Measurements from ENCODE around the gene SP110.

The SP110 gene

DNA sequence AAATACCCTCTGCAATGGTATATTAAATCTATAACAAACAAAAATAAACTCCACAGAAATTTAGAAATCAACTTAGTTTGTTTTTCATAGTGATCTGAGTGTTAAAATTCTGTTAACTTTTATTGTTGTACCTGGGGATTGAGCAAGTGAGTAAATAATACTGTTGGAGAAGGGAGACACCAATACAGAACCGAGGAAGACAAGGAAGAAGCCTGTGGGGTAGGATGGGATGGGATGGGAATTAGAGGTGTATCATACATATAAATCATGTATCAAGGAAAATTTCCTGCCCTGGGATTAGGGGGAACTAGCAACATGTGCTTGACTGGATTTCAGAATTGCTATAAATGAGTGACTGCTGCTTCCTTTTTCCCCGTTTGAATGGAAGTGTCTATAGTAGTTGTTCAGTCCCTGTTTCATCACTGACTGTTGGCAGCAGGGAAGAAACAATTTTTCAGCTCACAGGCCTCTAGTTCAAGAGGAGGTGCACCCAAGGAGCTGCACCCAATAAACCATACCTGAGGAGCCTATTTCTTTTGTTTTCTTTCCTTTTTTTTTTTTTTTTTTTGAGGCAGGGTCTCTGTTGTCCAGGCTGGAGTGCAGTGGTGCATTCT is 53.1 kb downstream of the SP110 start:
- no peak for DNase-seq

DNA sequence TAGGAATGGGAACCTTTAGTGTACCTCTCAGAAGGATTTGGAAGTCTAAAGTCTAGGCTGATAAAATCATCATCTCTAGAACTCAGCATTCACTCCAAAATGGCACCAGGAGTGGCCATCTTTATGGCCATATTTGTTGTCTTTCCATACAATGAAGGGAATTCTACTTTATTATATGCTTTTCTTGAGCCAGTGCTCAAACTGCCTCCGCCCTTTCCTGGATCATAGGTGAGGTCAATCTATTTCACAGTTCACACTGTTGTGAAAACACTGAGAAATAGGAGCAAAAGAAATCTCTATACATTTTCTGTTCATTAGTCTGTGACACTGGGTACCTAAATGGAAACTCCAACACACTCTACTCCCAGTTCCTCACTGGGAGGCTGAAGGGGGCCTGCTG is 55.6 kb downstream of the SP110 start:
- DNase-seq: no peak

DNA sequence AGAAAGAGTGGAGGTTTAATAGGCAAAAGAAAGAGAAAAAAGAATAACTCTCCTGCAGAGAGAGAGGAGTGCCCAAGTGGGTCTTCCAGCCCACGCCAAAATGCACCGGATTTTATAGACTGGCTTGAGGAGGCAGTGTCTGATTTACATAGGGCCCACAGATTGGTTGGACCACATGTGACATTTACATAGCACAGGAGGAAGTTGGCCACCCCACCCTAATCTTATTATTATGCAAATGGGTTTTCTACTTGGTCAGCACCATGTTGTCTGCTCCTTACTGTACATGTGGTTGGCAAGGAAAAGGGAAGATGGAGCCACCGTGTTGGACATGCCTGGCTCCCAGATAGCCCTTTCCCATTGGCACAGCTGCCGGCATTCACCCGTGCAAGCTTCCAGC is 56.8 kb downstream of the SP110 start:
- DNase-seq: no peak

DNA sequence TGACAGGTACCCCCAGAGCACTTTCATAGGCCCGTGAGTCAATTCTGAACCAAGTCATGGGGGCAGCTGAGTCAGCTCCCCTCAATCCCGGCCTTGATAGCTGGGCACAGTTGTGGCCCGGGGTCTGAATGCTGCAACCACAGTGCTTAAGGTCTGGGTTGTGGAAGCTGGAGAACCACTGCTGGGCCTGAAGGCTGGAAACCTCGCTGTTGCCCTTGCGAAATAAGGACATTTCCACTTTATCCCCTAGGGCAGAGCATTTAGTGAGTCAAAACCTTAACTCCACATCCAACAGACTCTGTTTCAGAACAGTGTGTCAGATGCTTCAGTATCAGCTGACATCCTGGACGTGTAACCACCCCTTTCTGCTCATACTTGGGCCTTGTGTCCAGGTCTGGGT is 58.6 kb downstream of the SP110 start:
- DNase-seq: peak; percentile 27 to 36

DNA sequence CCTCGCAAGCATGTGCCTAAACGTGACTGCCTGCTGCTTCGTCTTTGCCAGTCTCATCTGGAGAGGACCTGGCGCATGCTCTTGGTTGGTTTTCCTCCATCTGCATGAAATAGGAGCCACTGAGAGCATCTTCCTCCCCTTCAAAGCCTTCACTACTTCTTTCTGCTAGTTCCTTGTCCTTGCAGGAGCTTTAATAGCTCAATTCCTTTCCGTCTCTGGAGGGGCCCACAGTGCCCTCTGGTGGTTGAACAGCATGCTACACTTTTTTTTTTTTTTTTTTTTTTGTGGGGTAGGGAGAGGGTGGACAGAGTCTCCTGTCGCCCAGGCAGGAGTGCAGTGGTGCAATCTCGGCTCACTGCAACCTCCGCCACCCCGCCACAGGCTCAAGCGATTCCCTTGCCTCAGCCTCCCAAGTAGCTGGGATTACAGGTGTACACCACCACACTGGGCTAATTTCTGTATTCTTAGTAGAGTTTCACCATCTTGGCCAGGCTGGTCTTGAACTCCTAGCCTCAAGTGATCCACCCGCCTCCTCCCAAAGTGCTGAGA is 59.6 kb downstream of the SP110 start:
- peak; percentile 77 to 78 for DNase-seq

DNA sequence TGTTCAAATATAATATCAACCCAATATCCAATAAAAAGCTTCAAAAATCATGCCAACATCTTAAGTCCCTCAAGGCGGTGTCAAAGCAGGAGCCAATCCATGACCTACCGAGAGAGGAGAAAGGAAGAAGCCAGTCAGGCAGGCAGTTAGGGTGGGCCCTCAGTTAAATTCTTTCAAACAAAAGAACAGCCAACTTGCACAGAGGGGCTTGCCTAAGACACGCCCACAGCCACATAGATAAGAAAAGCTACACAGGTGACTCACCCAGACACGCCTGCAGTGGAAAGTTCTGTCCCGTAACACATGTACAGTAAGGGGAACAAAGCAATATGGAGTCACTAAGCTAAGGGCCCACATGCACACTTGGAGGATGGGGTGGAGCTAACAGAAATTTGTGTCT is 61.3 kb downstream of the SP110 start:
- no peak for DNase-seq

DNA sequence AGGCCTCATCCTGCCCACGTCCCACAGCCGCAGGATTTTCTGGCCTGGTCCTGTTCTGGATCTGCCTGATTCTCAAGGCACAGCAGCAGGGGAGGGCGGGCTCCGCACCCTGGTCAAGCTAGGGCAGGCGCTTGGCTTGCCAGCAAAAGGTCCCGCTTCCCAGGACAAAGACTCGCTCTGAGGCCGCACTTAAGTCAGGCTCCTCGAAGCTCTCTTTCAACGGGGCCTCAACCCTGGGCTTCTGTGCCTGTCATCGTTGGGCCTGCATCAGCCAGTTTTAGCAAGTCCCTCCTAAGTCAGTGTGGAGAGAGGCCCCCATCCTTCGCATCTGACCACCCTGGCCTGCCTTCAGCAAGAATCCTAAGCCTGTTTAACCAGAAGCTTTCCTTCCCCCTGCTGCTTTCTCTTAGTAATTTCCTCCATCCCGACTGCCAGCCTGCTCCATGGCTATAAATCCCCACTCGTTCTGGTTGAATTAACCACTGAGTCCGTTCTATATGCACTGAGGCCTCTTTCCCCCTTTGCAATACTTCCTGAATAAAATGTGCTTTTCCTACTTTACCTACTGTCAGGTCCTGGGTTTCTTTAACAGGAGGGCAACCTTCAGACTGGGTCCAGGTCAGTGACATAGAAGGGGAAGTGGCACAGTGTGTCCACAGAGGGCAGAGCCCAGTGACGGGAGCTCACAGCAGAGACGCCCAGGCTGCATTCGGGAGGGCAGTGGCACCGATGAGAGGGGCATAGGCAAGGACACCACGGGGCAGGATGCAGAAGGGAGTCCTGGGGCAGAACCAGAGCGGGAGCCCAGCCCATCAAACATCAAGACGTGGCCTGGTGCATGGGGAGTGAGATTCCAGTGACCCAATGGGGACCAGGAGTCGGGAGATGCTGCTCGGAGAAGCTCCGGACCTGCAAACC is 62.7 kb downstream of the SP110 start:
- DNase-seq: no peak

DNA sequence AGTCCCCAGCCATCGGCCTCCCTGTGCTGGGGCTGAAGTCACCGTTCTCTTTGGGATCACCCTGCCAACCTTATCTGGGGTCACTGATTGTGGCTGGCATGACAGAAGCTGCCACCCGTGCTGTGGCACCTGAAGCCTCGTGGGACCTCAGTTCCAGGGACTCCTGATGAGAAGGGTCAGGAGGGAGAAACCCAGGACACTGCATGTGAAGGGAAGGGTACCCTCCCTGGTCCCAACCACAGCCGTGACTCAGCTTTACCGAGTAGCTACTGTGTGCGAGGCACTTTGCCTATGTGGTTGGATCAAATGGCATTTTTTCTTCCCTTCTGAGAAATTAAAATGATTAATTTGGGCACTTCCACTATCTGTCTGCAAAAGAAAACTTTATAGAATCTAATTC is 64.4 kb downstream of the SP110 start:
- DNase-seq: peak; percentile 53 to 64

DNA sequence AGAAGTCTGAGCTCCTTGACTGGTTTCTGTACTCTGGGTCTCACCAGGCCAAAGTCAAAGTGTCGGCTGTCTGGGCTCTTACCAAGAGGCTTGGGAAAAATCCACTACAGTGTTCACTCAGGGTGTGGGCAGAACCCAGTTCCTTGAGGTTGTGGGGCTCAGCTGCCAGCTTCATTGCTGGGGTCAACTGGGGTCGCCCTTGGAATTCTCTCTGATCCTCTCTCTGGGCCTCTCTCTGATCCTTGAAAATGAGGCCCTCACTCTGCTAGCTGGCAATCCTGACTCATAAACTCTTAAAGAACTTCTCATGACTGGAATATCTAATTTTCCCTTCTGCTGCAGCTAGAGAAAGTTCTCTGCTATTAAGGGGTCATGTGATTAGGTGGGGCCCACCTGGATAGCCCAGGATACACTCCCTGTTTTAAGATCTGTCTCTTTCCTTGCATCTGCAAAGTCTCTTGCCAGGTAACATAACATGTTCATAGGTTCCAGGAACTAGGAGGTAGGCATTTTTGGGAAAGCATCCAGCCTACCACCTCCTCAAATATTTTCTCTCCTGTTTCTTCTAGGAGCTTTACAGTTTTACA is 66.3 kb downstream of the SP110 start:
- DNase-seq: no peak

DNA sequence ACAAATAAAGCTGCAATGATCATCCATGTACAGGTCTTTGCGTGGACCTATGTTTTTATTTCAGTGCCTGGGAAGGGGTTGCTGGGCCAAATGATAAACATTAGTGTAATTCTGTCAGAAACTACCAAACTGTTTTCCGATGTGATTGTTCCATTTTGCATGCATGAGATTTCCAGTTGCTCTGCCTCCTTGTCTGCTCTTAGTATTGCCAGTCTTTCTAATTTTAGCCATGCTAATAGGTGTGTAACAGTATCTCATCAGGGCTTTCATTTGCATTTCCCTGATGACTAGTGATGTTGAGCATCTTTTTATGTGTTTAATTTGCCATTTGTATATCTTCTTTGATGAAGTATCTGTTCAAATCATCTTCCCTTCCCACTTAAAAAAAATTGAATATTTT is 67.5 kb downstream of the SP110 start:
- no peak for DNase-seq

DNA sequence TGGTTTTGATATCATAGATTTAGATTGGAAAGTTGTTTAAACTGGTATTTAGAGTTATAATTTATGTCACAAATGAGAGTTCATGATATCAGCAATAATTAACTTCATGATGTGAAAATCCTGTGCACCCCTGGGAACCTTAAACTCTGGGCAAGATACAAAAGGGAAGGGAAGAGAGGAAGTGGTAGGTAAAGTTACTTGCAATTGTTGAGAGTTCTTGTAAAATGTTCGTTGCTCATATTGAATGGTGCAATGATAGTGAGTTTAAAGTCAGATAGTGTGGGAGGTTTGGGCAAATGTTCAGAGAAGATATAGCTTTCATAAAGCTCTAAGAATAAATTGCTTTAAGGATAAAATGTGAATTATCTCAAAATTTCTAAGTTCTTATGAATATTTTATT is 75.4 kb downstream of the SP110 start:
- no peak for DNase-seq

DNA sequence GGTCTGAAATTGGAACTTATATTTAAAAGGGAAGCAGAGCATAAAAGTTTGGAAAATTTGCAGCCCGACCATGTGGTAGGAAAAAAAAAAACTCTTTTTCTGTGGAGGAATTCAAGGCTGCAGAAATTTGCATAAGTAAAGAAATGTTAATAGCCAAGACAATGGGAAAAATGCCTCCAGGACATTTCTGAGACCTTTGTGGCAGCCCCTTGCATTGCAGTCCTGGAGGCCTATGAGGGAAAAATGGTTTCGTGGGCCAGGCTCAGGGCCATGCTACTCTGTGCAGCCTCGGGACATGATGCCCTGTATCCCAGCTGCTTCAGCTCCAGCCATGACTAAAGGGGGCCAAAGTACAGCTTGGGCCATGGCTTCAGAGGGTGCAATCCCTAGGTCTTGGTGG is 79.1 kb downstream of the SP110 start:
- DNase-seq: no peak

DNA sequence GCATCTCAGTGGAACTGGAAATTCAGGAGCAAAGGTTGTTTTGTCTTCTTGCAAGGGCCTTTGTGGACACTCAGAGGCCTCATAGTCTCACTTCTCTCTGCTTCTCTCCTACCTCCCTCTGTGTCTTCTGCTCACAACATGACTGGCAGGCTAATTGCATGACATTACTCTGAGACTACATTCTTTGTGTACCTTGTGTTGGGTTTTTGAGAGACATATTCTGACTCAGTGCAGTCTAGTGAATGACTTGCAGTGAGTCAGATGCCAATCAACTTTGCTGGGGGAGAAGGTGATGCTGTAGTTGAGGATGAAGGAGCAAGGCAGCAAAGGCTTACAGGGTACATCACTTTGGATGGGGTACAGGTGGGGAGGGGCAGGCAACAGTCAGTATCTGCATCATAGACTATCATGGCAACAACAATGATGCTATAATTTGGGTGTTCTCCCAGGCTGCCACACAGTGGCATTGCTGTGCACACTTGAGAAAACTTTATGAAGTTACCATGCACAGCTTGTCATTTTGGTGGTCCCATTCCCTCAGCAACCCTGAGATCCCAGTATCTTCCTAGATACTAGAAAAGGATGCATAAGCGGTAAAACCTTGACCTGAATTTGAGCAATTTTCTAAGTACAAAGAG is 81.8 kb downstream of the SP110 start:
- no peak for DNase-seq

DNA sequence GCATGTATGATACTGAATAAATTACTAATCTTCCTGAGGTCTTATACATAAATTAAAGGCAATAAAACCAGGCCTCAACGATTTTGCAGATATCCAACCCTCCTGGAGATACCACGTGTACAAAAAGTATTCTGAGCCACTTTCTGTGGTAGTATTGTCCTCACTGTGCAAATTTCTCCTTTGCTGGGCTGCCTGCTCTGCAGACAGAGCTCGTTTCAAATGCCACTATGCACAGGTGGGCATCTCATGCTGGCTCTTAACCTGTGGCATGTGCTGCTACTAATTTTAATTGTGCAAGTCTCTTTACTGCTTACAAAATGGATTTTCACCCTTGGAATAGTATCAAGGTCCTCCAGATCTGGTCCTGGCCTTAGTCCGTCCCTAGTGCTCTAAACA is 84.7 kb downstream of the SP110 start:
- DNase-seq: no peak

DNA sequence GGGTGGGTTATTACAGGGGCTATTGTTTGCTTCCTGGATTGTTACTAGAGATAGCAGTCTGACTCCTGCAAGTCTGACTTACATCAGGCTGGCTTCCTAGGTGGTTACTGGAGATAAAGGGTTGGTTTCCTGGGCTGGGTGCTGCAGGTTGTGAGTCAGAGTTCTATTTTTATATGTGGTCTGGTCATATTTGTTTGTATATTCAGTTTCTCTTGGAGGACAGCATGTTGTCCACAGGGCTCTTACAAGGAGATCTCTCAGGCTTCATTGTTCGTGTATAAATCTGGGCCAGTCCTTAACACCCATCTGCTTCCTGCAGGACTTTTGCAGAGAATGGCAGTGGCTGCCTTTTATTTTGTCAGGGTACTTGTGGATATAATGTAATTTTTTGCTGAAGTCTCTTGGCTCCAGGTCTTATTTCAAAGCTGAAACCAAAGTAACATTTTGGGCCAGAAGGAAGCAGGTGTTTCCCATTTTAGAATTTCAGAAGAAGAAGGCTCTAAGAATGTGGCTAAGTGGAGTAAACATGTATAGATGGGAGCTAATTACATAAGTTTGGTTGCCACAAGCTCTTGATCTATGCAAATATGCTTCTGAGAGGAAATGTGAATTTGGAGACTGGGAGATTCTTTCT is 85.2 kb downstream of the SP110 start:
- no peak for DNase-seq

DNA sequence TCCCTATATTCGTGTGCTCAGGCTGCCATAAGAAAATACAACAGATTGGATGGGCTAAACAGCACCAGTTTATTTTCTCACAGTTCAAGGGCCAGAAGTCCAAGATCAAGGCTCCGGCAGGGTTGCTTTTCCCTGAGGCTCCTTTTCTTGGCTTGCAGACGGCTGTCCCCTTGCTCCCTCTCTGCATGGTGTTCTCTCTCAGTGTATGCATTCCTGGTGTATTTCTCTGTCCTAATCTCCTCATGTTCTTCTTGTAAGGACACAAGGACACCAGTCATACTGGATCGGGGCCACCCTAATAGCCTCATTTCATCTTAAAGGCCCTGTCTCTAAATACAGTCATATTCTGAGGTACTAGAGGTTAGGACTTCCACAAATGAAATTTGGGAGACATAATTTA is 88.4 kb downstream of the SP110 start:
- DNase-seq: no peak

DNA sequence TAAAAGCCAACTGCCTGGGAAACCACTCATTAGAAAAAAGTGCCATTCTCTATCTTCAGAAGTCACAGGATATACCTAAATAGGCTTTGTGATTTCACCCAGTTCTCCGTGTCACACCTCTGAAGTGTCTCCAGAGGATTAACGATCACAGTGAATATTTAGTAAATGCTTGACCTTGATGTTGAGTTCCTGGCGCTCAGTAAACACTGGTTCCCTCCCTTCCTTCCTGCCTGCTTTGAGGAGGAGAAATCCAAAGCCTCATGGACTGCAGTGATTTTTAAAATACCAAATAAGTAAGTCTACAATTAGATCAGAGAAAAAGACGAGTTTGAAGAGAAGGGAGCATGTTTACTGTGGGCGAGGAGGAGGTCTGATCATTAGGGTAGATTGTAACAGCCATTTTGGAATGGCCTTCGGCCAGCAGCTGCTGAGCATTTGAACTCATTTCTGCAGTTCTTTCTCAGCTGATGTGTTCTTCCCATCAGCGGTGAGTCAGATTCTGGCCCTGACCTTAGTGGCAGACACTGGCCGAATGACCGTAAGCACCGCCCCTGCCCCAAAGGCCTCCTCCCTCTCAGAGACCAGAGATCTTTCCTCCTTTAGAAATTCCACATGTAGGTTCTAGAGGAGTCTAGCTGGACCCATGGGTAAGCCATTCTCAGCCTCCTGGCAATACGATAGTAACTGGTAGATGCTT is 89.0 kb downstream of the SP110 start:
- DNase-seq: no peak

DNA sequence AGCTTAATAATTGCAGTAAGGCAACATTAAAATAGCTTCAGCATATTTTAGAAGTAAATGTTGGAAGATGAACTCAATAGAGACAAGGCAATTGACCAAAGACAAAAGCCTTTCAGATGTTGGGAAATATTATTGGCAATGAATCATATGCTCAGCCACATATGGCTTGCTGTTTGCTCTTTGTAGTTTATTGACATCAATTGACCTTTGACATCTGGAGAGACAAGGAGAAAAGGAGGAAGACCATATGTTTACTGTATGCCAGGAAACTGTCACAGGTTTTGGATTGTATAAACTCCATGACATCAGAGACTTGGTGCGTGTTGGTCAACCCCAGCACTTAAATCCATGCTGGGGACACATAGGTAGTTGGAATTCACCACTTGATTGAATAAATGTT is 90.4 kb downstream of the SP110 start:
- DNase-seq: no peak

DNA sequence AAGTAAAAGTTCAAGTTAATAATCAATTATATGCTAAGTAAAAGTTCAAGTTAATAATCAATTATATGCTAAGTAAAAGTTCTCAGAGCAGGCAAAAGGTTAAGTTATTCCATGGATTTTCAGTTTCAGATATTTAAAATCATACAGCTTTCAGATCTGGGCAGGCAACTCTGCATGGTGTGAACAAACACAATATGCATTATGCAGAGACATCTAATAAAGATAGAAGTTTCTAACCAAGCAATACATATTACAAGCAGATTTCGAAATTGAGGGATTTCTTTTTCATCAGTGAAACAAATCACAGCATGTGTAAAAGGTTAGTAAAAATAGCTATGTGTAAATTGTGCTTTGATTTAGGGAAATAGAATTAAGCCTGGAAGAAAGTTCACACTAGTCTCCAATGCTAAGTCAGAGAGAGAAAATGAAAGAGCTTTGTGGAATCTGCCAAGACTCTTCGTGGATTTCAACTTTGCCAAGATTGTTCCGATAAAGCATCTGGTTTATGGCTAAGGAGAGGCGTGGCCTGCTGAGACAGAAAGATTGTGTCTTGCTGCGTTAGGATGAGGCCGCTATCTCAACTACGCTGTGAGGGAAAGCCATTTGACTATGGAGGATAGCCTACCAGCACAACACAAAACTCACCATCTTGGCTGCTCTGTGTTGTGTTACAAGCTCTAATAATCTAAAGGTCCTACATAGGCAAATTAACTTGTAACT is 91.0 kb downstream of the SP110 start:
- no peak for DNase-seq

DNA sequence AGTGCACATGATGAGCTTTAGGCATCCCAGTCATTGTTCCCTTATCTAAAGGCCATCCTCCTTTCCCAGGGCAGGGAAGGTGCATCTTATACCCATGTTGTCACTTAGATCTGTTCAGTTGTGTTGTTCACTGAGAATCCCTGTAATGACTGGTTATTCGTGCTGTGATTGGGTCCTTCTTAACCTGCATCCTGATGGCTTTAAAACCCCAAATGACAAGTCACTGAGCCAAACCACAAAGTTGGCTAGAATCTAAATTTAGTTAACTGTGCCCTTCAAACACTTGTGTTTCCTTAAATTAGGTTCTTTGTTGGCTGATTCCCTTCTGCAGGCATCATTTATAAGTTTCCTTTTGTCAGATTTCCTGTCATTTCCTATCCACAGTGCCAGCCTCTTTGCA is 92.6 kb downstream of the SP110 start:
- no peak for DNase-seq

DNA sequence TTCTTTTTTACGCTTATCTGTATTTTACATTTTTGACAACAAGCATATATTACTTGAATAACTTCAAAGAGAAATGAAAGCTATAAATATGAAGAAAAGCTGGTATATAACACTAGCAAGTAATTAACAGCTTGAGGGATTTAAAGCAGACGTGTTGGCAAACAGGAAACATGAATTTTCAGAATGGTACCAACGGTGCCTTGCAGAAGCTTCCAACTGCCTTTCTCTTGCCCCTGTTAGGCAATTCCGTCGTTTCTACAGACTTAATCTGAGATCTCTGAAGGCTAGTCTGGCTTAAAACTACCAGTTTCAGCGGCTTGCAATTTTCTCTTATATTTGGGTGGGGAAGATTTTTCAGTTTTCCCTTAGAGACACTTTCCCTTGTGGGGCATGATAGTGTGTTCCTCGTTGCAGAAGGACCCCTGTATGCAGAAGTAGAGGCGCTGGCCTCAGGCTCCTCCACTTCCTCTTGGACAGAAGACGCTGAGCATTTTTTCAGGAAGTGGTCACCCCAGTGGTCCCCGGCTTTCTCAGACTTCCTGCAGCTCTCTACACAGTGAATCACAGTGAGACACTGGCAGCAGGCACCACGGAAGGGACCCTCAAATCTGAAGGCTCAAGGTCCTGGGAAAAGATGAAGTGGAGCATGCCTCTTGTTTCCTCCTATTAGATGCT is 94.9 kb downstream of the SP110 start:
- DNase-seq: peak in 1 of 2 experiments; percentile 28
